ENCODE data around the gene JDP2. TPM values are rescaled to one million over a fixed set of nuclear protein-coding genes. Genes with fewer than 3 reads are reported as not detected.

JDP2 gene
- total RNA-seq, 1 donor from 2014 or later = 79.5 TPM

- H3K9ac ChIP-seq (ENCODE audit: low read length) = no peak overlapping the region
- peaks cover 31% of the 10 kb centered on the region for H3K36me3 Mint-ChIP-seq (ENCODE audit: low read depth, unreplicated experiment)
- peaks cover 28% of the 10 kb centered on the region for H3K4me1 Mint-ChIP-seq (ENCODE audit: low read depth, unreplicated experiment)
- no peaks in the 10 kb centered on the region for H3K4me1 ChIP-seq (ENCODE audit: insufficient read depth, low read length)
- H3K36me3 ChIP-seq (ENCODE audit: insufficient read depth, low read length) = peaks cover 4% of the 10 kb centered on the region
- H3K4me3 ChIP-seq (ENCODE audit: insufficient read depth, low read depth, low read length) = no peak overlapping the region
- no peaks in the 10 kb centered on the region for H3K79me2 ChIP-seq (ENCODE audit: insufficient read depth, low read length)
- DNase-seq (ENCODE audit: low read depth) (no peak), FAIRE-seq (no peak)
- no peaks in the 10 kb centered on the region for H3K9me3 ChIP-seq (ENCODE audit: insufficient read depth, low read depth, low read length)
- H3K4me3 Mint-ChIP-seq (ENCODE audit: unreplicated experiment) = no peak overlapping the region
- TF ChIP-seq CTCF (IDR thresholded peaks at IDR 0.05; ENCODE audit: insufficient read depth, low read depth, low read length) (no peak), EZH2 (IDR thresholded peaks at IDR 0.05; ENCODE audit: insufficient read depth, low read length) (no peak)
- H3K9me3 Mint-ChIP-seq (ENCODE audit: unreplicated experiment) = no peaks in the 10 kb centered on the region
- no peaks in the 10 kb centered on the region for H3K27me3 ChIP-seq (ENCODE audit: insufficient read depth, low read length)
- H2AFZ ChIP-seq (ENCODE audit: low read depth, low read length) = no peak overlapping the region
- no peaks in the 10 kb centered on the region for H3K27me3 Mint-ChIP-seq (ENCODE audit: low read depth, unreplicated experiment)
- H3K27ac Mint-ChIP-seq (ENCODE audit: unreplicated experiment) = no peak overlapping the region
- peaks cover 32% of the 10 kb centered on the region for H4K20me1 ChIP-seq (ENCODE audit: insufficient read depth, low read length)
- no peak overlapping the region for H3K4me2 ChIP-seq (ENCODE audit: low read length)
- H3K27ac ChIP-seq (ENCODE audit: low read depth, low read length) = no peak overlapping the region
Observed at GRCh38 chr14:75461303-75461702, 33.5 kb downstream of the JDP2 start.

GRCh38 chr14:75461755-75462349, 34.0 kb downstream of the JDP2 start:
- peaks cover 4% of the 10 kb centered on the region for H3K36me3 ChIP-seq (ENCODE audit: insufficient read depth, low read length)
- H3K36me3 Mint-ChIP-seq (ENCODE audit: low read depth, unreplicated experiment) = peaks cover 31% of the 10 kb centered on the region
- H3K4me3 ChIP-seq (ENCODE audit: insufficient read depth, low read depth, low read length) = no peak overlapping the region
- H3K27me3 Mint-ChIP-seq (ENCODE audit: low read depth, unreplicated experiment) = no peaks in the 10 kb centered on the region
- peaks cover 24% of the 10 kb centered on the region for H3K4me1 Mint-ChIP-seq (ENCODE audit: low read depth, unreplicated experiment)
- H3K4me1 ChIP-seq (ENCODE audit: insufficient read depth, low read length) = no peaks in the 10 kb centered on the region
- DNase-seq (ENCODE audit: low read depth) (no peak), FAIRE-seq (no peak)
- TF ChIP-seq CTCF (IDR thresholded peaks at IDR 0.05; ENCODE audit: insufficient read depth, low read depth, low read length) (no peak), EZH2 (IDR thresholded peaks at IDR 0.05; ENCODE audit: insufficient read depth, low read length) (no peak)
- H4K20me1 ChIP-seq (ENCODE audit: insufficient read depth, low read length) = peaks cover 31% of the 10 kb centered on the region
- no peaks in the 10 kb centered on the region for H3K27me3 ChIP-seq (ENCODE audit: insufficient read depth, low read length)
- no peak overlapping the region for H3K4me3 Mint-ChIP-seq (ENCODE audit: unreplicated experiment)
- H3K9me3 Mint-ChIP-seq (ENCODE audit: unreplicated experiment) = no peaks in the 10 kb centered on the region
- H3K9me3 ChIP-seq (ENCODE audit: insufficient read depth, low read depth, low read length) = no peaks in the 10 kb centered on the region
- no peak overlapping the region for H3K4me2 ChIP-seq (ENCODE audit: low read length)
- H3K79me2 ChIP-seq (ENCODE audit: insufficient read depth, low read length) = no peaks in the 10 kb centered on the region
- no peak overlapping the region for H2AFZ ChIP-seq (ENCODE audit: low read depth, low read length)
- no peak overlapping the region for H3K27ac Mint-ChIP-seq (ENCODE audit: unreplicated experiment)
- H3K9ac ChIP-seq (ENCODE audit: low read length) = no peak overlapping the region
- H3K27ac ChIP-seq (ENCODE audit: low read depth, low read length) = no peak overlapping the region

GRCh38 chr14:75464626-75465025, 36.8 kb downstream of the JDP2 start:
- H3K9ac ChIP-seq (ENCODE audit: low read length) = no peak overlapping the region
- Mint-ChIP-seq H3K27me3 (ENCODE audit: low read depth, unreplicated experiment) (no peaks in the 10 kb centered on the region), H3K4me3 (ENCODE audit: unreplicated experiment) (no peak overlapping the region), H3K36me3 (ENCODE audit: low read depth, unreplicated experiment) (peaks cover 37% of the 10 kb centered on the region), H3K27ac (ENCODE audit: unreplicated experiment) (peak overlapping the region; percentile 7), H3K9me3 (ENCODE audit: unreplicated experiment) (no peaks in the 10 kb centered on the region), H3K4me1 (ENCODE audit: low read depth, unreplicated experiment) (peaks cover 6% of the 10 kb centered on the region)
- TF ChIP-seq CTCF (IDR thresholded peaks at IDR 0.05; ENCODE audit: insufficient read depth, low read depth, low read length) (no peak), EZH2 (IDR thresholded peaks at IDR 0.05; ENCODE audit: insufficient read depth, low read length) (no peak)
- no peak overlapping the region for H3K4me3 ChIP-seq (ENCODE audit: insufficient read depth, low read depth, low read length)
- no peak for DNase-seq (ENCODE audit: low read depth)
- H3K79me2 ChIP-seq (ENCODE audit: insufficient read depth, low read length) = no peaks in the 10 kb centered on the region
- H4K20me1 ChIP-seq (ENCODE audit: insufficient read depth, low read length) = peaks cover 15% of the 10 kb centered on the region
- H3K27me3 ChIP-seq (ENCODE audit: insufficient read depth, low read length) = no peaks in the 10 kb centered on the region
- H3K4me2 ChIP-seq (ENCODE audit: low read length) = no peak overlapping the region
- H2AFZ ChIP-seq (ENCODE audit: low read depth, low read length) = no peak overlapping the region
- H3K27ac ChIP-seq (ENCODE audit: low read depth, low read length) = no peak overlapping the region
- no peaks in the 10 kb centered on the region for H3K4me1 ChIP-seq (ENCODE audit: insufficient read depth, low read length)
- H3K36me3 ChIP-seq (ENCODE audit: insufficient read depth, low read length) = peaks cover 4% of the 10 kb centered on the region
- H3K9me3 ChIP-seq (ENCODE audit: insufficient read depth, low read depth, low read length) = no peaks in the 10 kb centered on the region
- FAIRE-seq = no peak
